Nucleus accumbens (tissue), 56 donors: Measurements from ENCODE around the gene MRPL9.

ENCODE experiments used
- DNase-seq, 56 donors: peaks; one replicate each; lab custom pipeline; 2025; lab: John Stamatoyannopoulos, UW

Gene MRPL9

DNA sequence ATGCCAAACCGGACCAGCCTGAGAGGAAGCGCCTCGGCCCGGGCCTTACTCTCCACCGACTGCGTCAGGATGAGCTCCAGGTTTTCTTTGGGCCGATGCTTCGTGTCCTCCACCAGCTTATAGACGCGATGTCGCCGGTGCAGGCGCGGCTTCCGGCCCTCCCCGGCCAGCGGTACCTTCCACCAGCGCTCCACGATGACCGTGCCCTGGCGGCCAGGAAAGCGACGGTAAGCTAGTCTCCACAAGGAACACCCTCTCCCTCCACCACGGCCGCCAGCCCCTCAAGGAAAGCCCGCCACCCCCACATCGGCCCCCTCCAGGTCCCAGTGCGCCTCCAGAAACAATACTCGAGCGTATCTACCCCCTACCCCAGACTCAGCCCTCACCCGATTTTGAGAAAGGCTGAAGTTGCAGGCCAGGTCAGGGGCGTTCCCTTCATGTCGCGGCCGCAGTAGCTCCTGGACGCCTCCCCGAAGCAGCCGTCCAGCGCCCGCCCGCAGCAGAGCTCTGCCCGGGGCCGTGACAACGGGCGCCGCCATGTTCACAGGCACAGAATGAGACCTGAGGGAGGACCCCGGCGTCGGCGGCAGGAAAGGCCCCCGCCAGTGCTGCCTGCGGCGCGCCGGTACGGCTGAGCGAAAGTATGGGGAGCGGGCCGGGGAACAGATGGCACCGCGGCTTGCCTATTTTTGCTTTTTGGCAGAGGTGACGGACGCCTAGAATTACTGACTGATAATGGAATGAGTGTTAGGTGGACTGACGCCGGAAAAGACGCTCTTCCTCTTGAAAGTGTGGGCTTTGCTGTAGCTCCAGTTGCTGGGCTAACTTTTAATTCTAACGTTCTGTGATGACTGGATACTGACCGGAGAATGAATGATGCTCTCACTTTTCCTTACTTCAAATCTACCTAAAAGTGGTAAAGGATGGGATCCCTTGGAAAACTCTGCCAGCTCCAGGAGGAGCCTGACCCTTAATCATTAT is at the start of gene MRPL9:
Gene MRPL9, minus strand, starts transcription at position 556 of the 981 bp plus-strand sequence. Its CDS starts 17 bp downstream, at position 539.
- peak in 54 of 56 donors; percentile 29 to 90 (median 73) for DNase-seq

DNA sequence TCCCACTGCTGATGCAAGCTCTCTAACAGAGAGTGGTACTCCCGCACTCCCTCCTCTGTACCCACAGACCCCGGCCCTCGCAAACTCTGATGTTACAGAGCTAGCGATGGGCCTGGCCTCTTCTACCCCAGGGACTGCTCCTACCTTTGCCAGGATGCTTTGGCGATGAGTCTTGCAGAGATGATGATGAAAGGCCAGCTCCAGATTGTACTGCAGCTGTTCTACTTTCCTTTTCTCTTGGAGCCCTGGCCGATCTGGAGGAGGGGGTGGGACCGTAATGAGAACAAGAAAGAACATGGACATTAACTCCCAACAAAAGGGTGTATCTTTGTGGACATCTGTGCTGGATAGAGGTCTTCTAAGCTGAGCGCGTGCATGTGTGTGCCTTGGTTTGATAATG is 47.9 kb upstream of the MRPL9 start:
- no peak for DNase-seq

DNA sequence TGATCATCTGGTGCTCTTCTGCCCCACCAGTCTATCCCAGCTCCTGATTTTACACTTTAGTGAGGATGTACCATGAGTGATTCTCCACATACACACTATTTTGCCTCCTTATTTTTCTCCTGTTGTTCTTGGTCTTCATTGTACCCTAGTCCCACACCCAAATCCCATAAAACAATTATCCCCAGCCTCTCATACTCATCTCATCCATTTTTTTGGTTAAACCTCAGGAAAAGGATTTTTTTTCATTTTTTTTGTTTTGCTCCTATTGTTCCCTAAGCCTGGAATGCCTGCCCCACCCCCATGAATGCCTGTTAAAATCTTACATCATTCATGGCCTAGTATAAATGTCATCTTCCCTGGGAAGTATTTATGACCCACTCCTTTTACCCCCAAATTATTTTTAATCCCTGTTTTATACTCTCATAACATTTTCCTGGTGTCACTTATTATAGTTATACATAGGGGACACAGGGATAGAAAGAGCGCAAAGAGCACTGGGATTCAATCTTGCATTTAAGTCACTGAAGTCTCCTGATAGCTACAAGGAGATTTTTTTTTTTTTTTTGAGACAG is 46.8 kb upstream of the MRPL9 start:
- DNase-seq = no peak

DNA sequence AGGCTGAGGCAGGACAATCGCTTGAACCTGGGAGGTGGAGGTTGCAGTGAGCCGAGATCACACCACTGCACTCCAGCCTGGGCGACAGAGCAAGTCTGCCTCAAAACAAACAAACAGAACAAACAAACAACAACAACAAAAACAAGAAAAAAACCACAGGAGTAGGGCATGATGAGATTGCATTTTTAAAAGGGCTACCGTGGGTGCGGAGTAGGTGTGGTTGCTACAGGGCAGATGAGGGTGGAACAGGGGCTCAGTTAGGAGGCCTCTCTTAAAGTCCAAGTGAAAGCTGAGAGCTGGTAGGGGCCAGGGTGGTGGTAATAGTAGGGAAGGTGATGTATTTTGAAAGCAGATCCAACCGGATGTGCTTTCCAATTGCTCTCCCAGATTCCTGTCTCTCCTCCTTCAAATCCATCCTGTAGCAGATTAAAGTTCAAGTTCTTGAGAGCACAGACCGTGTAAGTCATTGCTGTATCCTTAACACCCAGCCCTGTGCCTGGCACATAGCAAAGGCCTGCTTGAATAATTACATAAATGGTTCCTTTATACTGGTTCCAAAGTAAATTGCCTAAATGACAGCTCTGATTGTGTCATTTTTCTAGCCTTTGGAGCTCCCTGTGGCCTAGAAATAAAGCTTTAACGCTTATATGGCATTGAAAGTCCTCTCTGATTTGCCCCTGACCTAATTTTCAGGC is 46.1 kb upstream of the MRPL9 start:
- no peak for DNase-seq

DNA sequence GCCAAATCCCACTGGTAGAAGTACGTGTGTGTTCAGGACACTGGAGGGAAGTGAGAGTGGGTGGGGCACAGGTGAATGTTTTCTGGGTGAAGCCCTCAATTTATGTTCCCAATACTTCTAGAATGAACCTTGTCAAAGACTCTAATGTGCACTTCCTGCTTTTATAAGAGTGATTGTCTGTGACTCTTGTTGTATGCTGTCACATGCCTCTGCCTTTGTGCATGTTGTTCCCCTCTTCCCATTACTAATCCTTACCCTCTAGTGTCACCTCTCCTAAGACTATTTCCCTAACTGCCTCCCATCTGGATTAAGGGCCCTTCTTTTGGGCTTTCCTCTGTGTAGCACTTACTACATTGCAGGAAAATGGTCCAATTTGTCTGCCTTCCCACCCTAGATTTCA is 44.5 kb upstream of the MRPL9 start:
- no peak for DNase-seq

DNA sequence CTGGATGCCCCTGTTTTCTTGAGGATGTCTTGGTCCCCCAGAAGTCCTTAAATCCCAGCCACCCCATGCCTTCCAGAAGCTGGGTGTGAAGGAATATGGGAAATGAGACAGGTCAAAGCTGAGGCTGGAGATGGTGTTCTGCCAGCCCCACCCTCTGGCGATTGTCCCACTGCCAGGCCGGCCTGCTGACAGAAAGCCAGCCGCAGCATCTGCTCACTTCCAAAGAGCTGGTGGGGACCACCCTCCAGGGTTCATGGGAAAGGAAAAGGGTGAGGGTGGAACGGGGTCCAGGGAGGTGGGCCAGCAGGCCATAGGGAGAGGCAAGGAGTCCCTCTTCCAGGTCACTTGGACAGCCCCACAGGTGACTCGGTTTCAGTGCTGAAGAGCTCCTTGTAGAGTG is 43.8 kb upstream of the MRPL9 start:
- DNase-seq = no peak

DNA sequence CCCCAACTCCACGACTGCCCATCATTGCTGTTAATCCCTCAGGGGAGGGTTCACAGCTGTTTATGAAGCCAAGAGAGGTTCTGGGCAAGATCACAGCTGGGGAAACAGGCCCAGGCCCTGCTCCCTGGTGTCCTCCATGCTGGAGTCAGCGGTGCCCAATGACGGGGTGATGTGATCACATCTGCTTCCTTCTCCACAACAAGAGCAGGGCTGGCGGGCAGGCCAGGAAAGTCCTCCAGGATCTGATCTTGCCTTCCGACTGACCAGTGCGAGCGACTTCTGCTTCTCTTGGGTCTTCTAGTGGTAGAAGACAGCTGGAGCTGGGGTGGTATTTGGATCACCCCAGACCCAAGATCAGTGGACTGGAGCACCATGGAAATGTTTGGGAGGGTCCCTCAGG is 42.9 kb upstream of the MRPL9 start:
- no peak for DNase-seq

DNA sequence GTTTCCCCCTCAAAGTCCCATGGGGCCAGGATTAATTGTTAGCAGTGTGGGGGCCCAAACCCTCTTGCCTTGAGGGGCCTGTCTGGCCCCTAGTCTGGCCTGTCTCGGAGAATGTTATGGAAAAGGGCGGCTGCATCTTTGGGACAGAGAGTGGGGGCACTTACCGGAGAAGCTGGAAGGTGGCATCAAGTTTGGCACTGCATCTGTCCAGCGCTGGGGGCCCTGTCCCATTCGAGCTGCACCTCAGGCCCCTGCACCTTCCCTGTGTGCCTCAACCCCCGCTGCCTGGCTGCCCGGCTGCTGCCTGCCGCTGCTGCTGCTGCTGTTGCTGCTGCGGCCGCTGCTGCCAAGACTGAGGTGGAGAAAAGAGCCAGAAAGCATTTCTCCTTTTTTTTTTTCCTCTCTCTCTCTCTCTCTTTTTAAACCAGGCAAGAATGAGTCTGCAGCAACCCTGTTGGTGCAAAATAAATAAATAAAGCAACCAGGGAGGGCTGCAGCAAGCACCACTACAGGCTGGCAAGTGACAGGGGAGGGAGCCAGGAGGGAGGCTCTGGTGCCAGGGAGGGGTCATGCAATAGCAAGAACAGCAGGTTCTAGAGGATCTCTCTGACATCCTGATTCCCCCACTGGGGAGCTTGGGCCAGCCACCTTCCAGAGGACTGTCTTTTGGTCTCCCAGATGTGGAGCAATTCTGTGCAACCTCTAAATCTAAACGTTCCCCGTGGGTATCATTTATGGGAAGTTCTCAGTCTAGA is 41.9 kb upstream of the MRPL9 start, which contains the start of gene LINGO4:
Gene LINGO4, minus strand, starts transcription at position 354 of the 755 bp plus-strand sequence. CDS start 2,715 bp downstream, outside the sequence.
- DNase-seq = no peak

DNA sequence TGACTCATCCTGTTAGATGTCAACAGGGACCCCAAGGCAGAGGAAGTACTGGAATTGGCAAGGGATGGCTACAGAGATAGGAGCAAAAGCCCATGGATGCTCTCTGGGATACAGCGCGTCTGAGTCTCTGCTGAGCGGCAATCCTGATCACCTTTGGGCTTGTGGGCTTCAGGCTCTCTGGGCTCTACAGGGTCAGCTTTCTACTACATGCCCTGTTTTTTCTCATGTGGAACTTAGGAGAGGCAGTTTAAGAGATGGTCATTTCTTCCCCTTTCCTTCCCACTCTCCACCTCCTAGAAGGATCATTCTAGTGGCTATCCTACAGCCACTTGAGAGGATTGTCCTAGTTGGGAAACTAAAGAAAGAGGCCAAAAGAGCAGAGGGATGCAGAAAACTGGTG is 40.6 kb upstream of the MRPL9 start:
- DNase-seq = no peak

DNA sequence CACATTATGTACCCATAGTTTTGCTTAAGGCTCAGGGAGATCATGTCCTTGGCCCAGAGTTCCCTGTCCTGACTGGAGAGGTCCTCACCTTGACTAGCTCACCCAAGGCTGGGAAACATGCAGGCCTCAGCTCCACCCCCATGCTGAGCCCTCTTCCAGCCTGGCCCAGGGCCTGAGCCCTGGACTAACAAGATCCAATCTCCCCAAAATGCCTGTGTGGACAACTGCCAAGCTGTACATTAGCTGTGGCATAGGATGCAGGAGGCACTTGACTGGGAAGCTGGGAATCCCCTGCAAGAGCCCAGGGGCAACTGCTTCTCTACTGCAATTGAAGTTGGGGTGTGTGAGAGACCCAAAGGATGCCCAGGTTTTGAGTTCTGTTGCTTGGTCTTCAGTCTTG is 39.9 kb upstream of the MRPL9 start:
- DNase-seq = no peak

DNA sequence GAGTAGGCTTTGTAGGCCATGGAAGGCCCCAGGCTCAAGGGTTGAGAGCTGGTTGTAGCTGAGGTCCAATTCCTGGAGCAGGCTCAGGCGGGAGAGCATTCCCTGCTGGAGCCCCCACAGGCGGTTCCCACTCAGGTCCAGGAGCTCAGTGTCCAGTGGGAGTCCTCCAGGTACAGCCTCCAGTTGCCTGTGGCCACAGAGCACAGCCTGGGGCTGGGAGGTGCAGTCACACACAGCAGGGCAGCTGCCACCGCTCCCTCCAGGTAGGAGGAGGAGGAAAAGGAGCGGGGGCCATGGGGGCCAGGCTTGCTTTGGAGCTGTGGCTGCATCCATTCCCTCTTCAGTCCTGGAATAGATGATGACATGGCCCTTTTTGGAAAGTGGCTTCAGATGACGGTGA is 39.1 kb upstream of the MRPL9 start:
- no peak for DNase-seq

DNA sequence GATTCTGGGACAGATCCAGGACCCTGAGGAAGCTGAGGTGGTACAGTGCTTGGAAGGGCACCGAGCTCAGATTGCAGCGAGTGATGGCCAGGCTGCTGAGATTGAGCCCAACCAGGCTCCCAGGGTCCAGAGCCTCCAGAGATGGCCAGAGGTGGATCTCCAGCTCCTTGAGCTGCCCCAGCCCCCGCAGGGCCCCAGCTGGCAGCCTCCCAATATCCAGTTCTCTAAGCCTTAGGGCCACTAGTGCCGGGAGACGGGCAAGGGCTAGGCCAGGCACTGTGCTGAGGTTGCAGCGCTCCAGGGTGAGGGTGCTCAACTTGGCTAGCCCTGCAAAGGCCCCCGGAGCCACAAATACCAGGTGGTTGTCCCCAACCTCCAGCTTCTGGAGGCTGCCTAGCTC is 38.5 kb upstream of the MRPL9 start:
- no peak for DNase-seq

DNA sequence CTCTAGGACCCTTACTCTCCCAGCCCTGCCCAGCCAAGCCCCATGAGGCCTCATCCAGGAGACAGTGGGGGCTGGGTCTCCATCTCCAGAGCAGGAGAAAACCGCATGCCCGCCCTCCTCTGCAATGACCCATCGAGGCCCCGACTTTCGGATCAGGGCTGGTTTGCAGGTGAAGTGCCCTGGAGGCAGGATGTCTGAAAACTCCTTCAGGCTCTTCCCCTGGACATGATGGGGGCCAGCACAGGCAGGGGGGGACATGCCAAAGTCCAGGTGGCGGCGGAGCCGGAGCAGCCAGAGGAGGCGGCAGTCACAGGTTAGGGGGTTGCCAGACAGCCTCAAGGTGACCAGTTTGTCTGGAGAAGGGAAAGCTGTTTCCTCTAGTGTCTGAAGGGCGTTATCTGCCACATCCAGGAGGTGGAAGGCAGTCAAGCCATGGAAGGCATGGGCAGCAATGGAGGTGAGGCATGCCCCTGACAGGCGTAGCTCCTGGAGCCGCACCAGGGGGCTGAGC is 38.1 kb upstream of the MRPL9 start:
- DNase-seq = no peak

DNA sequence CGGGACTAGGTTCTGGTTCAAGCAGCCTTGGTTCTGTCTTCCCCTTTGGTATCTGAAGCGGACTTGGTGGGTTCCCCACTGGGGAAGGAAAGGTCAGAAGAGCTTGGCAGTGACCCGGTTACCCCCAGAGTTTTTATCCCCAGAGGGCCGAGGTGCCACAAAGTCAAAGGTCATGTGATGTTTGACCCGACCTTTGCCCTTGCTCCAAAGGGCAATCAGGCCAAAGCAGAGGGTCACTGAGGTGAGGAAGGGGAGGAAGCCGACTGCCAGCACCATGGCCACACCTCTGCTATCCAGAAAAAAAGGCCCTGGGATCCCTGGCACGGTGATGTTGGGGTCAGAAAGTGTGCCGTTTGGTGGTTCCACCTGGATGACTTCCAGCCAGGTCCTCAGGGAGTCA is 37.5 kb upstream of the MRPL9 start:
- DNase-seq = no peak

DNA sequence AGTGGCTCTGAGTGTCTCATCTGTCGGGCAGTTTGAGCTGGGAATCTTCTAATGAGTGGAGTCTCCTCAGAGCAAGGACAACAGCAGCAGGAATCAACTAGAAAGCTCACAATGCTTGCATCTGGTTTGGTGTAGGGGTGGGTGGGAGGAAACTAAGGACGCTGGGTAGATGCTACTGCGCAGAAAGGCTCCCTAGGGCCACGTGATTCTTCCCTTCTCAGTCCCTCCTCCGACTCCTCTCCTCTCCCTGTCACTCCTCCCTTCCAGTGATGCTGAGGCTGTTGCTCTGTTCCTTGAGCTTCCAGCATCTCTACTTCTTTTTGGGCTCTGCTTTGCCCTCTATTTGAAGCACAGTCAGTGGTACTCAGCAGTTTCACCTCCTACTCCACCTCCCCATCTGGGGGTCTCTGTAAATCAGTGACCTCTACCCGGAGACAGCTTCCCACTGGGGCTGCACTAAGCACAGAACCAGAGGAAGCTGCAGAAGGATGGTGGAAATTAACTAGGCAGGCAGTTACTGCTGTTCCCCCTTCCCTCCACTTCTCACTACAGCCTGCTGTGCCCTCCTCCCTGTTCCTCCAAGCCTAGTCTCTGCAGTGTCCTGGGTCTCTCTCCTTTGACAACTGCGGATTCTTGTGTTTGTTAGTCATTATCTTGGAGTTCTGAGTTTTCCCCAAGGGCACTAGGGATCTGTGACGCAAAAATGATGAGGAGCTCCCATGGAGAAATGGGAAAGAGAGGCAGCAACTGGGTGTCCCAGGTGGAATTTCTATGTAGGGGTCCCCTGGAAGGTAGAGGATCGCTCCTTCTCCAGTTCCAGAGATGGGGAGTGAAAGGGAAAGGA is 36.1 kb upstream of the MRPL9 start:
- DNase-seq = peak in 35 of 56 donors; percentile 5 to 71 (median 27)

DNA sequence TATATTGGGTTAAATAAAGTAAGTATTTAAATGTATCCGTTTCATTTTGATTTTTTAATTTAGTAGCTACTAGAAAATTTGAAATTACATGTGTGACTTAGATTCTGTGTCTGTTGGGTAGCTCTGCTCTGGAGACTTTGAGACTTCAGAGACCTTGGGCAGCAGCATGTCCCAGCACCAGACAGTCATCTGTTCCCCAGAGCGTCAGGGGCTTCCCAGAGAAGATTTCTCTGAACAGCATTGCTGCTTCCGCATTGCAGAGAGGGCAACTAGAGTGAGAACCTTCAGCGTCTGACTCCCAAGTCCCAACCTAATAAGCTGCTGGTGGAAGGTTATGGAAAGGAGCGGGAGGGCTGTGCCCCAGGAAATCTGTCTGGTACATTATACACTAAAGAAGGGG is 35.3 kb upstream of the MRPL9 start:
- DNase-seq = no peak

DNA sequence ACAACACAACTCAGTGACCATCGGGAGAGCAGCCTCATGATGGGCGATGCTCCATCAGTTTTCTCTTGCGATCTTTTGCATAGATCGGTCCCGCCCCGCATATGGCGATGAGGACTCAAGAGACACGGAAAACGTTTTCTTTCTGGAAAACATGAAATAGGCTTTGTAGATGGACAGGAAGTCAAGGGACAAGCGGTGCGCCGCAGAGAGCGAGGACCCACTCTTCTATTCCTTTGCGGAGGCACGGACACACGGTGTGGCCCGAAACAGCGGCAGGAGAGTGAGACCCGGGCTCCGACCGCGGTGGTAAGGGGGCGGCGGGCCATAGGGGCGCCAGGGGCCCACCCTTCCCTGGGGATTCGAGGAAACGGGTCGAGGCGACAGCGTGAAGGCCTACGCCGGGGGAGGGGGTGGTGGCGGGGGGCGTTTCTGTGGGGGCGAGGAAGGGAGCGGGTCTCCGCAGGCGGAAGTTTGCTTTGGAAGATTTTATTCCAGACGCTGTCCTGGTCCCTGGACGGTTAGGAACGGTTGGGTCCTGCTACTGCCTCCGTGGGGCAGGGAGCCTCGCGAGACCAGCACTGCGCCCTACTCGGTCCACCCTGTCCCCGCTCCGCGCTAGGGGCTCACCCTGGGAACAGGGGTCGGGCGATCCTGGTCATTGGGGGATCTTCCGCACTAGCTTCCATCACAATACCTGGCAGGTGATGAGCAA is 27.8 kb upstream of the MRPL9 start:
- peak in 4 of 56 donors; percentile 3 to 58 (median 16) for DNase-seq

DNA sequence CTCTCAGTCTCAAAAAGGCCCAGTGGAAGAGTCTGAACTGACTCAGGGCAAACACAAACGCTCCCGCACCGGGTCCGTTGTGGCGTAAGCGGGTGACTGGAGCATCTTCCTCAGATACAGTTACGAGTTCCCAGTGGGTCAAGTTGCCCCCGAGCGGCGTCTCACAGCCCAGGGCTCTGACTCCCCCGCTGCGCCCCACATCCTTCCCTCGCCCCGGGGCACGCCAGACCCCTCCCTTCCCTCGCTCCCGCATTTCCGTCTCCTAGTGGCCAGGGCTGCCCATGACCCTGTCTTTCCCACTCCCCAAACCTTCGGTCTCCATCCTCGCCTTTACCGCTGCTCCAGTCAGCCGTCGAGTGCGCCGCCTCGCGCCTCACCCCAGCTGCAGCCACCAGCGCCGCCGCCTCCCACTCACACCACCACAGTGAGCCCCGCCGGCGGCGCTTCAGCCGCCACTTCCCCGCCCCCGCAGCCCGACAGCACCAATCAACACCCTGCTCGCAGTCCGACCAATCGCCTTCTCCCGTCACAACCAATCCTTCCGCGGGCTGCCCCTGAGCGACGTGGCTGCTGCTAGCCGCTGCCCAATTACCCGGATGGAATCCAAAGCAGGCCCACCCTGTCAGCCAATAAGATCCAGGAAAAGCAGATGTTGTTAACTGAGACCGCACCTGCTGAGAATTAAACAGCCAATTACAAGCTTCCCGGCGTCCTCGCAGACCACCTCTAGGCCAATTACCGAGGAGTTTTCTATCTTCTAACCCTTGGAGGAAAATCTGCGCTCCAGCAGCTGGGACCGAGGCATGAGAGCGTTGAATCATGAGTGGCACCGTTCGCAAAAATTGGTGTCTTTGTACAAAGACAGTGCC is 27.0 kb upstream of the MRPL9 start, which contains the start of gene TDRKH:
Gene TDRKH, minus strand, starts transcription at position 430 of the 869 bp plus-strand sequence. CDS start 7,478 bp downstream, outside the sequence.
- peak; percentile 78 to 99 (median 98) for DNase-seq
